ENCODE measurements around the gene FOXP4.

GRCh38 chr6:41588111-41588510 lies 41.9 kb downstream of the FOXP4 start:
- TF ChIP-seq EZH2 (IDR thresholded peaks at IDR 0.05): no peak
- TF ChIP-seq CTCF (IDR thresholded peaks at IDR 0.05): no peak
- TF ChIP-seq EZH2phosphoT487 (IDR thresholded peaks at IDR 0.05): no peak

All from neural progenitor cell (in vitro differentiated cells).